SK-N-SH treated with all-trans-retinoic acid at 6 μM for 48 hours (cell line): ENCODE measurements around the gene MEIS1.

Experiments used
- ATAC-seq: fragments of 200-7000 bp; cut with Tn5 transposase; 3 replicates; pipeline ENCODE4 v1.9.1; 2020; ENCODE audit warnings: mild to moderate bottlenecking, moderate library complexity
- ARNTL ChIP-seq: fragments of 450-650 bp; formaldehyde crosslinking; IDR thresholded peaks from 2 replicates; pipeline ENCODE4 v1.5.0; 2020; ENCODE audit warnings: low read depth, mild to moderate bottlenecking, moderate library complexity, borderline replicate concordance
- BACH2 ChIP-seq: fragments of 250-450 bp; sonication (Bioruptor Pico); IDR thresholded peaks from 2 replicates; pipeline ENCODE4 v1.9.0; 2021; ENCODE audit warnings: mild to moderate bottlenecking, borderline replicate concordance
- CREB5 ChIP-seq: fragments of 250-450 bp; sonication (Bioruptor Pico); IDR thresholded peaks from 2 replicates; pipeline ENCODE4 v1.5.1; 2020; ENCODE audit warnings: low read depth, mild to moderate bottlenecking, moderate library complexity
- CSDC2 ChIP-seq: fragments of 250-450 bp; sonication (Bioruptor Pico); IDR thresholded peaks from 2 replicates; pipeline ENCODE4 v1.5.0; 2020; ENCODE audit warnings: mild to moderate bottlenecking, moderate library complexity
- CSRNP3 ChIP-seq: fragments of 250-450 bp; sonication (Bioruptor Pico); IDR thresholded peaks from 2 replicates; pipeline ENCODE4 v1.5.1; 2021; ENCODE audit warnings: mild to moderate bottlenecking, moderate library complexity
- ESRRG ChIP-seq: fragments of 250-450 bp; sonication (Bioruptor Pico); IDR thresholded peaks from 2 replicates; pipeline ENCODE4 v1.6.1; 2021; ENCODE audit warnings: mild to moderate bottlenecking
- GLIS3 ChIP-seq: fragments of 250-450 bp; sonication (Bioruptor Pico); IDR thresholded peaks from 2 replicates; pipeline ENCODE4 v1.5.0; 2020; ENCODE audit warnings: mild to moderate bottlenecking, moderate library complexity
- ISL1 ChIP-seq: fragments of 250-450 bp; sonication (Bioruptor Pico); IDR thresholded peaks from 2 replicates; pipeline ENCODE4 v2.1.2; 2022; ENCODE audit warnings: mild to moderate bottlenecking, moderate library complexity
- OSR1 ChIP-seq: fragments of 250-450 bp; sonication (Bioruptor Pico); IDR thresholded peaks from 2 replicates; pipeline ENCODE4 v1.8.0; 2022; ENCODE audit warnings: moderate library complexity, mild to moderate bottlenecking, inconsistent platforms
- PATZ1 ChIP-seq: fragments of 250-450 bp; sonication (Bioruptor Pico); IDR thresholded peaks from 2 replicates; pipeline ENCODE4 v1.8.0; 2020; ENCODE audit warnings: mild to moderate bottlenecking, moderate library complexity, borderline replicate concordance
- POU6F1 ChIP-seq: fragments of 250-450 bp; sonication (Bioruptor Pico); IDR thresholded peaks from 2 replicates; pipeline ENCODE4 v1.8.0; 2021; ENCODE audit warnings: low read depth, mild to moderate bottlenecking, moderate library complexity, borderline replicate concordance
- PPARA ChIP-seq: fragments of 250-450 bp; sonication (Bioruptor Pico); IDR thresholded peaks from 2 replicates; pipeline ENCODE4 v1.5.0; 2020; ENCODE audit warnings: mild to moderate bottlenecking, borderline replicate concordance
- RARB ChIP-seq: fragments of 250-450 bp; sonication (Bioruptor Pico); IDR thresholded peaks from 2 replicates; pipeline ENCODE4 v1.8.0; 2021; ENCODE audit warnings: mild to moderate bottlenecking, moderate library complexity
- SNAI2 ChIP-seq: fragments of 250-450 bp; sonication (Bioruptor Pico); IDR thresholded peaks from 2 replicates; pipeline ENCODE4 v1.5.0; 2020; ENCODE audit warnings: mild to moderate bottlenecking, moderate library complexity
- TCF4 ChIP-seq: fragments of 250-450 bp; sonication (Bioruptor Pico); IDR thresholded peaks from 2 replicates; pipeline ENCODE4 v1.8.0; 2021; ENCODE audit warnings: mild to moderate bottlenecking, moderate library complexity, borderline replicate concordance
- TOX ChIP-seq: fragments of 250-450 bp; sonication (Bioruptor Pico); IDR thresholded peaks from 2 replicates; pipeline ENCODE4 v1.8.0; 2021; ENCODE audit warnings: mild to moderate bottlenecking, moderate library complexity, borderline replicate concordance
- TSHZ2 ChIP-seq: fragments of 250-450 bp; sonication (Bioruptor Pico); IDR thresholded peaks from 2 replicates; pipeline ENCODE4 v1.5.0; 2020; ENCODE audit warnings: mild to moderate bottlenecking, moderate library complexity
- ZC3H10 ChIP-seq: fragments of 250-450 bp; sonication (Bioruptor Pico); IDR thresholded peaks from 2 replicates; pipeline ENCODE4 v1.5.1; 2021; ENCODE audit warnings: mild to moderate bottlenecking, moderate library complexity
- ZFP3 ChIP-seq: fragments of 250-450 bp; sonication (Bioruptor Pico); IDR thresholded peaks from 2 replicates; pipeline ENCODE4 v1.5.0; 2020; ENCODE audit warnings: mild to moderate bottlenecking, moderate library complexity
- ZFP30 ChIP-seq: fragments of 450-650 bp; formaldehyde crosslinking; IDR thresholded peaks from 2 replicates; pipeline ENCODE4 v1.5.0; 2022; ENCODE audit warnings: mild to moderate bottlenecking, moderate library complexity
- ZNF565 ChIP-seq: fragments of 450-650 bp; formaldehyde crosslinking; conservative IDR thresholded peaks from 2 replicates; pipeline ENCODE4 v1.5.0; 2020; ENCODE audit warnings: low read depth, mild to moderate bottlenecking, moderate library complexity
- ZNF8 ChIP-seq: fragments of 450-650 bp; formaldehyde crosslinking; IDR thresholded peaks from 2 replicates; pipeline ENCODE4 v1.5.0; 2020; ENCODE audit warnings: mild to moderate bottlenecking, moderate library complexity

MEIS1 gene

GRCh38 chr2:66531567-66531966 is 96.6 kb downstream of the MEIS1 start:
- no peak for TF ChIP-seq ARNTL
- TF ChIP-seq POU6F1 (CRISPR knock-in tag): no peak
- no peak for TF ChIP-seq GLIS3 (CRISPR knock-in tag)
- TF ChIP-seq TSHZ2: no peak
- TF ChIP-seq CSRNP3 (CRISPR knock-in tag): no peak
- TF ChIP-seq CREB5 (CRISPR knock-in tag): no peak
- no peak for TF ChIP-seq TCF4
- no peak for TF ChIP-seq BACH2 (CRISPR knock-in tag)
- TF ChIP-seq SNAI2 (CRISPR knock-in tag): no peak
- no peak for TF ChIP-seq ZFP3 (CRISPR knock-in tag)
- no peak for TF ChIP-seq RARB
- no peak for TF ChIP-seq ZNF565 (CRISPR knock-in tag)
- no peak for TF ChIP-seq ISL1
- TF ChIP-seq PPARA (CRISPR knock-in tag): no peak
- no peak for TF ChIP-seq TOX (CRISPR knock-in tag)
- TF ChIP-seq ZNF8 (CRISPR knock-in tag): no peak
- TF ChIP-seq PATZ1: no peak
- no peak for TF ChIP-seq ESRRG (CRISPR knock-in tag)
- ATAC-seq: no peak

GRCh38 chr2:66532972-66533868 is 98.3 kb downstream of the MEIS1 start:
- no peak for ATAC-seq
- TF ChIP-seq CSRNP3 (CRISPR knock-in tag) (no peak), CSDC2 (CRISPR knock-in tag) (no peak), BACH2 (CRISPR knock-in tag) (no peak), RARB (no peak), ARNTL (no peak), PATZ1 (no peak), ISL1 (no peak), SNAI2 (CRISPR knock-in tag) (no peak), POU6F1 (CRISPR knock-in tag) (no peak), CREB5 (CRISPR knock-in tag) (no peak), ZNF8 (CRISPR knock-in tag) (no peak), ZFP30 (CRISPR knock-in tag) (no peak), GLIS3 (CRISPR knock-in tag) (no peak), ZC3H10 (CRISPR knock-in tag) (no peak), ZNF565 (CRISPR knock-in tag) (no peak), OSR1 (CRISPR knock-in tag) (no peak), TOX (CRISPR knock-in tag) (no peak)
